HG03354 (cell line): Measurements from ENCODE around the gene ATP23.

Source experiments
- ATAC-seq: cut with Tn5 transposase; IDR thresholded peaks from one replicate; pipeline ENCODE4 v1.9.1; 2021; ENCODE audit warnings: mild to moderate bottlenecking; ENCODE audit not compliant: unreplicated experiment, poor library complexity, severe bottlenecking

Gene ATP23

GRCh38 chr12:57941165-57941894 is at the start of gene ATP23:
TSS of gene ATP23 (plus strand) at chr12:57941567. CDS start at chr12:57941702, 135 bp downstream.
- peak; percentile 89 for ATAC-seq

GRCh38 chr12:57892232-57892972 is 49.0 kb upstream of the ATP23 start:
- no peak for ATAC-seq

GRCh38 chr12:57893431-57894353 is 47.7 kb upstream of the ATP23 start:
- no peak for ATAC-seq

- ATAC-seq = no peak
Measured at GRCh38 chr12:57894399-57895292, 46.7 kb upstream of the ATP23 start.

- no peak for ATAC-seq
Measured at GRCh38 chr12:57895389-57896114, 45.8 kb upstream of the ATP23 start.

GRCh38 chr12:57896115-57896433 is 45.3 kb upstream of the ATP23 start:
- ATAC-seq = no peak

GRCh38 chr12:57896434-57897201 is 44.7 kb upstream of the ATP23 start:
- ATAC-seq = no peak

- no peak for ATAC-seq
Measured at GRCh38 chr12:57897286-57897974, 43.9 kb upstream of the ATP23 start.

GRCh38 chr12:57898308-57898970 is 42.9 kb upstream of the ATP23 start:
- no peak for ATAC-seq

- peak; percentile 90 for ATAC-seq
Measured at GRCh38 chr12:57899010-57899662, 42.2 kb upstream of the ATP23 start.

- no peak for ATAC-seq
Measured at GRCh38 chr12:57902478-57902969, 38.8 kb upstream of the ATP23 start.

GRCh38 chr12:57904426-57904825 is 36.9 kb upstream of the ATP23 start:
- ATAC-seq = no peak

GRCh38 chr12:57904848-57905811 is 36.2 kb upstream of the ATP23 start:
- peak; percentile 93 for ATAC-seq

GRCh38 chr12:57905812-57906475 is 35.4 kb upstream of the ATP23 start:
- no peak for ATAC-seq

GRCh38 chr12:57906821-57907220 is 34.5 kb upstream of the ATP23 start:
- ATAC-seq = no peak
